Mesendoderm (in vitro differentiated cells): ENCODE measurements around the gene NPM3.

Experiments used
- DNase-seq: peaks from one replicate; pipeline ENCODE4 v3.0.0; 2013
- H2AK5ac ChIP-seq: 2 replicates; pipeline ENCODE4 v1.6.1; 2013; ENCODE audit warnings: low read length, inconsistent platforms
- H2BK120ac ChIP-seq: 2 replicates; pipeline ENCODE4 v1.6.1; 2013; ENCODE audit warnings: low read depth, mild to moderate bottlenecking, low read length, moderate library complexity, mixed read lengths
- H2BK15ac ChIP-seq: replicated peaks from 2 replicates; pipeline ENCODE4 v1.6.1; 2013; ENCODE audit warnings: low read depth, mild to moderate bottlenecking, moderate library complexity
- H2BK5ac ChIP-seq: 2 replicates; pipeline ENCODE4 v1.6.1; 2013; ENCODE audit warnings: low read length, inconsistent platforms
- H3K18ac ChIP-seq: 2 replicates; pipeline ENCODE4 v1.6.1; 2013; ENCODE audit warnings: mild to moderate bottlenecking, low read length, mixed read lengths
- H3K23ac ChIP-seq: one replicate; pipeline ENCODE4 v1.6.1; 2013; ENCODE audit warnings: low read length
- H3K27ac ChIP-seq: 2 replicates; pipeline ENCODE4 v1.5.1; 2013; ENCODE audit warnings: low read depth, mild to moderate bottlenecking, inconsistent platforms, low read length, moderate library complexity
- H3K27me3 ChIP-seq: 2 replicates; pipeline ENCODE4 v1.6.1; 2013; ENCODE audit warnings: low read length, control low read depth, mild to moderate bottlenecking, inconsistent platforms; ENCODE audit not compliant: insufficient read depth, poor library complexity
- H3K36me3 ChIP-seq: 2 replicates; pipeline ENCODE4 v1.6.1; 2013; ENCODE audit warnings: low read length, inconsistent platforms; ENCODE audit not compliant: control insufficient read depth, insufficient read depth
- H3K4ac ChIP-seq: one replicate; pipeline ENCODE4 v1.6.1; 2013; ENCODE audit warnings: low read depth, mild to moderate bottlenecking, low read length, moderate library complexity
- H3K4me1 ChIP-seq: 2 replicates; pipeline ENCODE4 v1.6.1; 2013; ENCODE audit warnings: low read depth, low read length, inconsistent platforms; ENCODE audit not compliant: control insufficient read depth
- H3K4me2 ChIP-seq: 2 replicates; pipeline ENCODE4 v1.6.1; 2013; ENCODE audit warnings: low read length
- H3K4me3 ChIP-seq: 2 replicates; pipeline ENCODE4 v1.5.1; 2013; ENCODE audit warnings: mild to moderate bottlenecking, low read length
- H3K56ac ChIP-seq: one replicate; pipeline ENCODE4 v1.6.1; 2013; ENCODE audit warnings: low read length
- H3K79me1 ChIP-seq: 2 replicates; pipeline ENCODE4 v1.6.1; 2013; ENCODE audit warnings: low read length, inconsistent platforms
- H3K79me2 ChIP-seq: 2 replicates; pipeline ENCODE4 v1.6.1; 2013; ENCODE audit warnings: mild to moderate bottlenecking, low read length; ENCODE audit not compliant: control insufficient read depth, insufficient read depth
- H3K9ac ChIP-seq: 2 replicates; pipeline ENCODE4 v1.6.1; 2013; ENCODE audit warnings: low read length, inconsistent platforms
- H4K5ac ChIP-seq: one replicate; pipeline ENCODE4 v1.6.1; 2013; ENCODE audit warnings: low read length
- H4K8ac ChIP-seq: one replicate; pipeline ENCODE4 v1.6.1; 2013; ENCODE audit warnings: low read depth, mild to moderate bottlenecking, control low read depth, low read length, moderate library complexity
- WGBS: extraction: QIAGEN DNeasy Blood & Tissue Kit; methylation state at CpG from one replicate; pipeline ENCODE4 v1.1.7; 2013; ENCODE audit warnings: low lambda C conversion rate, missing lambda C conversion rate; ENCODE audit not compliant: insufficient coverage; ENCODE audit errors: extremely low coverage; 5-methylcytosine and 5-hydroxymethylcytosine counted together

Gene NPM3

DNA sequence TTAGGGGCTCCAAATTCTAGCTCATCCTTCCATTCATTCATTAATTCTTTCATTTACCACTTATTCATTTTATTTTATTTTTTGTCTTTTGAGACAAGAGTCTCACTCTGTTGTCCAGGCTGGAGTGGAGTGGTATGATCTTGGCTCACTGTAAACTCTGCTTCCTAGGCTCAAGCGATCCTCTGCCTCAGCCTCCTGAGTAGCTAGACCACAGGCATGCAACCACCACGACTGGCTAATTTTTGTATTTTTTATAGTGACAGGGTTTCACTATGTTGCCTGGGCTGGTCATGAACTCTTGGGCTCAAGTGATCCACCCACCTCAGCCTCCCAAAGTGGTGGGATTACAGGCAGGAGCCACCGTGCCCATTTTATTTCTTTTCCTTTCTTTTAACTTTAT is 39.0 kb downstream of the NPM3 start:
- Histone ChIP-seq H3K79me2 (no peaks in the 10 kb centered on the region), H3K18ac (no peak overlapping the region), H2AK5ac (no peak overlapping the region), H3K27ac (no peak overlapping the region), H3K4ac (no peak overlapping the region), H3K23ac (no peak overlapping the region), H3K56ac (no peak overlapping the region), H2BK15ac (no peak overlapping the region), H3K4me1 (peaks cover 7% of the 10 kb centered on the region), H2BK5ac (no peak overlapping the region), H2BK120ac (no peak overlapping the region), H3K9ac (no peak overlapping the region), H3K36me3 (no peaks in the 10 kb centered on the region), H3K4me3 (no peak overlapping the region), H4K5ac (no peak overlapping the region), H3K79me1 (no peaks in the 10 kb centered on the region), H3K27me3 (no peaks in the 10 kb centered on the region), H3K4me2 (no peak overlapping the region), H4K8ac (no peak overlapping the region)
- no peak for DNase-seq
- WGBS, result no CpG with 5 or more reads among the region's 3 CpGs

DNA sequence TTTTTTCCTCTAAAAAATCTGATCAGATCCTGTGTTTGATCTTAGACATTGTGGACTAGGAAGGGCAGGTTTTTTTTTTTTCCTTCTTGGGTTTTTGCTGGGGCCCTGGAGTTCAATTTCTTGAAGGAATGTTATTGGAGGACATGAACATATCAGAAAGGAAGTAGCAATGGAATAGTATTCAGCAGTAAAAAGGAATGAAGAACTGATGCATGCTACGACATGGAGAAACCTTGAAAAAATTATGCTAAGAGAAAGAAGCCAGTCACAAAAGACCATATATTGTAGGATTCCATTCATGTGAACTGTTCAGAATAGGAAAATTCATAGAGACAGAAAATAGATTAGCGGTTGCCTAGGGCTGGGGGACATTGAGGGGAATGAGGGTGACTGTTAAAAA is 41.3 kb downstream of the NPM3 start:
- Histone ChIP-seq H3K27ac (no peak overlapping the region), H4K5ac (no peak overlapping the region), H2BK120ac (no peak overlapping the region), H4K8ac (no peak overlapping the region), H3K36me3 (no peaks in the 10 kb centered on the region), H3K79me2 (no peaks in the 10 kb centered on the region), H3K4me3 (no peak overlapping the region), H2BK5ac (no peak overlapping the region), H2AK5ac (no peak overlapping the region), H3K4me1 (no peaks in the 10 kb centered on the region), H2BK15ac (no peak overlapping the region), H3K56ac (no peak overlapping the region), H3K79me1 (no peaks in the 10 kb centered on the region), H3K18ac (no peak overlapping the region), H3K4me2 (no peak overlapping the region), H3K9ac (no peak overlapping the region), H3K27me3 (no peaks in the 10 kb centered on the region), H3K4ac (no peak overlapping the region), H3K23ac (no peak overlapping the region)
- DNase-seq, result no peak
- WGBS, result no CpG with 5 or more reads among the region's 2 CpGs

DNA sequence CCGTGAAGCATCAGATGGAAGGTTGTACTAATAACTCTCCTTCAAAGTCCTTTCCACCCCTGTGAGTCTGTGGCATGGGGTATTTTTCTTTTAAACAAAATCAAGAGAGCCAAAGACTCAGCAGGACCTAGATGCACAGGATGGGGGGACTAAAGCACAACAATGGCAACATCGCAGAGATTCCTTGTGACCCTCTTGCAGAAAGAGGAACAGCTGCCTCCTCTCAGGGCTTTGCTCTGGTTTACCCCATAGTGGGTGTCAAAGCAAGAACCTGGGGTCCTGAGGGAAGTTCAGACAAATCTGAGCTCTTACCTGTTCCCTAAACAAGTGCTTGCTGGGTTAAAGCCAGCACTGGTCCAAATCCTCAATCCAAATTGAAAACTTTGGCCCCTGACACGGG is 46.6 kb downstream of the NPM3 start:
- no peak overlapping the region for H3K9ac ChIP-seq
- no peaks in the 10 kb centered on the region for H3K36me3 ChIP-seq
- no peak overlapping the region for H3K23ac ChIP-seq
- H3K4me3 ChIP-seq, result no peak overlapping the region
- no peak overlapping the region for H3K4ac ChIP-seq
- H4K5ac ChIP-seq, result no peak overlapping the region
- DNase-seq, result no peak
- no peak overlapping the region for H3K56ac ChIP-seq
- H3K79me1 ChIP-seq, result no peaks in the 10 kb centered on the region
- H3K18ac ChIP-seq, result no peak overlapping the region
- no peak overlapping the region for H3K27ac ChIP-seq
- H4K8ac ChIP-seq, result no peak overlapping the region
- H3K4me1 ChIP-seq, result no peaks in the 10 kb centered on the region
- WGBS, result no CpG with 5 or more reads among the region's 3 CpGs
- H2BK120ac ChIP-seq, result no peak overlapping the region
- no peak overlapping the region for H3K4me2 ChIP-seq
- no peak overlapping the region for H2AK5ac ChIP-seq
- no peak overlapping the region for H2BK5ac ChIP-seq
- H3K27me3 ChIP-seq, result no peaks in the 10 kb centered on the region
- no peak overlapping the region for H2BK15ac ChIP-seq
- no peaks in the 10 kb centered on the region for H3K79me2 ChIP-seq

DNA sequence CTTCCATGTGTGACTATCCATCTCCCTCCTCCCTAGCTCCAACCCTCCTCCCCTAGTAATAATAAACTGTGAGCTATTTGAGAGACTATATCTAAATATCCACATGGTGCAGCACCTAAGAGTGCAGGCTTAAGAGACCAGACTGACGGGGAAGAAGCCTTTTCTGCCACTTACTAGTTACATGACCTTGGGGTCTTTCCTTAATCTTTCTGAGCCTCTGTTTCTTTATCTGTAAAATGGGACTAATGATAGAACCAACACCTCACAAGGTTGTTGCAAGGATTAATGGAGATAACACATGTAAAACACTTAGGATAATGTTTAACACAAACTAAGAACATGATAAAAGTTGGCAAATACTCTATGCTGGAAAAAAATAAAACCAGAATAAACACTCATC is 51.1 kb downstream of the NPM3 start:
- Histone ChIP-seq H4K8ac (no peak overlapping the region), H2BK15ac (no peak overlapping the region), H3K4ac (no peak overlapping the region), H3K27ac (no peak overlapping the region), H3K27me3 (no peaks in the 10 kb centered on the region), H3K79me2 (no peaks in the 10 kb centered on the region), H3K9ac (no peak overlapping the region), H4K5ac (no peak overlapping the region), H3K4me2 (no peak overlapping the region), H3K56ac (no peak overlapping the region), H2BK5ac (no peak overlapping the region), H3K4me1 (no peaks in the 10 kb centered on the region), H3K79me1 (no peaks in the 10 kb centered on the region), H3K36me3 (no peaks in the 10 kb centered on the region), H3K4me3 (no peak overlapping the region), H2BK120ac (no peak overlapping the region), H3K23ac (no peak overlapping the region), H3K18ac (no peak overlapping the region), H2AK5ac (no peak overlapping the region)
- WGBS, result no CpG with 5 or more reads among the region's 1 CpG
- DNase-seq, result no peak
